NCI-H1048 (cell line): Measurements from ENCODE around the gene CLDN14.

ENCODE experiments used
- DNase-seq: peaks from one replicate; lab custom pipeline; 2025; lab: John Stamatoyannopoulos, UW

The CLDN14 gene

DNA sequence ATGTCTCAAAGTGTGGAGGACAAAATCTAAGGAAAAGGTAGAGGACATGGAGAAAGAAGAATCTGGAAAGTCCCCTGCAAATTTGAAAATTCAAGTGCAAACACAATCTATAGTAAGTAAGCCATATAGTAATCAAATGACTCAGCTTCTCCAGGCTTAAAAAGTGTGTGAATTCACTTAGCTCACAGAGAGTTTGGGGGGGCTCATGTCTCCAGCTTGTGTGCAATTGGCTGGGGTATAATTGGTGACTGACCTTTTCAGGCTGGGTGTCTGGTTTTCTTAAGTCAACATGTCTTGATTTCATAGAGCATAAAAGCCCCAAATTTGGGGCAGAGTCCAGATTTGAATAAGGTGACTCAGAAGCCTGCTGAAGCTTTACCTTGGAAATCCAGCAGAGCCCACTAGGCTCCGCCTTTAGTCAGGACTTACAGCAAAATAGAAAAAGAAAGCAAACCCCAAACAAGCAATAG lies 8.6 kb downstream of the CLDN14 start:
- DNase-seq = no peak

DNA sequence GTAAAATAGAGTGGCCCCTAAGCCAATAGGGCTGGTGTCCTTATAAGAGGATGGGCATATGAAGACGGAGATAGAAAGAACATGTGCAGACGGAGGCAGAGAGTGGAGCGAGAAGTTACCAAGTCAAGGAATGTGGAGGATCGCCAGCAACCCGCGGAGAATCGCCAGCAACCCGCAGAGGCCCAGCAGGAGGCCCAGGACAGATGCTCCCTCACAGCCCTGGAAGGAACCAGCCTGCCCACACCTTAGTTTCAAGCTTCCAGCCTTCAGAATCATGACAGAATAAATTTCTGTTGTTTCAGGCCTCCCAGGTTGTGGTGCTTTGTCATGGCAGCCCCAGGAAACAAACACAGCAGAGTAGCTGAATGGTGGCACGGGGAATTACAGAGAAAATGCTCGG lies 9.6 kb downstream of the CLDN14 start:
- DNase-seq = no peak

DNA sequence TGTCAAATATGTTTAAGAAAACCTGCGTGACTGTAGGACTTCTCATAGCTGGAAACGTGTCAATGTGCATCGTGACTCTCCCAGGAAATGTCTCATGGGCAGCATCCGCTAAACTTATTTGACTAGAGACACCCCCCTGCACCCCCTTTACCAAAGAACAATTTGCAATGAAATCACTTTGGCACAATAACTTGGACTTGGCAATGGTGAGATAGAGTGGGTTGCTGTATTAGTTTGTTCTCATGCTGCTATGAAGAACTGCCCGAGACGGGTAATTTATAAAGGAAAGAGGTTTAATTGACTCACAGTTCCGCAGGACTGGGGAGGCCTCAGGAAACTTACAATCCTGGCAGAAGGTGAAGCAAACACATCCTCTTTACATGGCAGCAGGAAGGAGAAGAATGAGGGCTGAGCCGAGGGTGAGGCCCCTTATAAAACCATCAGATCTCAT lies 13.8 kb downstream of the CLDN14 start:
- no peak for DNase-seq

DNA sequence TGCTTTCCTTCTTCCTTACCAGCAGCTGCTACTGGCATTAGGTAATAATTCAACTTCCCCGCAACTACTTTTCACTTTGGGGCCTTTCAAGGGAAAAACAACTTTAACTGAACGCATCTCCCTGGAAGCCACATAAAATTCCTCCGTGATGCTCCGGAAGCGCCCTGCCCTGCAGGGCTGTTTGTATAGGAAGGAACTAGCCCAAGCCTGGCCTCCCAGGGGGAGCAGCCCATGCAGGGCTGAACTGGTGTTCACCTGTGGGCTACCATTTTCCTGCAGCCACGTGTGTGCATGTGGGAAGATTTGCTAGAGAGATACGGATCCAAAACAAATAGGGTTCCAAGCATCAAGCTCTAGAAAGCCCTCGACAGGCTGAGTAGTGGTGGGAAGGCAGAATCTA lies 14.4 kb downstream of the CLDN14 start:
- DNase-seq = no peak

DNA sequence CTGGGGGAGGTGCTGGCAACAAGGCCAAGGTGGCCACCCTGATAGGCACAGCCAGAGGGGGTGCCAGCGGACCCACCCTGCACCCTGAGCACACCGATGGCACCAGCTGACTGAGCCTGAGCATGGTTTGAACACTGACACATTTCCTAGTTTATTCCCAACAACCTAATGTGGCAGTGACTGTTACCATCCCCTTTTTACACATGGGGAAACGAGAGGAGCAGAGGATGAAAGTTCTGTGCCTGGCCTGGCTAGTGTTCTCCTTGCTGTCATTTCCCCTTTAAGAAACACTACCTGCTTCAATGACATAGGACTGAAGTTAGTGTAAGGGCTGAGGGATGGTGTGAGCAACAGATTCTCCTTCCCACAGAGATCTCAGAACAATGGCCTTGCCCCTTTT lies 15.3 kb downstream of the CLDN14 start:
- no peak for DNase-seq

DNA sequence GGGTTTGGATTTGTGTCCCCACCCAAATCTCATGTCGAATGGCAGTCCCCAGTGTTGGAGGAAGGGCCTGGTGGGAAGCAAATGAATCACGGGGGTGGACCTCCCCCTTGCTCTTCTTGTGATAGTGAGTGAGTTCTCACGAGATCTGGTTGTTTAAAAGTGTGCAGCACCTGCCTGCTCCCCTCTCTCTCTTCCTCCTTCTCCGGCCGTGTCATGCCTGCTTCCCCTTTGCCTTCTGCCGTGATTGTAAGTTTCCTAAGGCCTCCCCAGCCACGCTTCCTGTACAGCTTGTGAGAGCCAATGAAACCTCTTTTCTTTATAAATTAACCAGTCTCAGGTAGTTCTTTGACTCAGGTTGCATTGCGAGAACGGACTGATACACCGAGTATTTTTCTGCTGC lies 15.9 kb downstream of the CLDN14 start:
- no peak for DNase-seq

DNA sequence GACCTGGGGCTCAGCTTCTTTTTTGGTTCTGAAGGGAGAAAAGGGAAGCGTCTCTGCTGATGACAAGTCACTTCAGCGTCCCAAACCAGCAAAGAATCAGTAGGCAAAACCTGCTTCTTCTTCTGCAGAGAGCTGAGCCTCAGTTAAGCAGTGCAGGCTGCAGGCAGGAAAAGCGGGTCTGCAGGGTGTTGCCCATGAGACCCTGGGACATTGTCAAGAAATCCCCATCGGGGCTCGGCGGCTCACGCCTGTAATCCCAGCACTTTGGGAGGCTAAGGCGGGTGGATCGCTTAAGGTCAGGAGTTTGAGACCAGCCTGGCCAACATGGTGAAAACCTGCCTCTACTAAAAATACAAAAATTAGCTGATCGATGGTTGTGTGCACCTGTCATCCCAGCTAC lies 16.7 kb downstream of the CLDN14 start:
- DNase-seq = no peak

DNA sequence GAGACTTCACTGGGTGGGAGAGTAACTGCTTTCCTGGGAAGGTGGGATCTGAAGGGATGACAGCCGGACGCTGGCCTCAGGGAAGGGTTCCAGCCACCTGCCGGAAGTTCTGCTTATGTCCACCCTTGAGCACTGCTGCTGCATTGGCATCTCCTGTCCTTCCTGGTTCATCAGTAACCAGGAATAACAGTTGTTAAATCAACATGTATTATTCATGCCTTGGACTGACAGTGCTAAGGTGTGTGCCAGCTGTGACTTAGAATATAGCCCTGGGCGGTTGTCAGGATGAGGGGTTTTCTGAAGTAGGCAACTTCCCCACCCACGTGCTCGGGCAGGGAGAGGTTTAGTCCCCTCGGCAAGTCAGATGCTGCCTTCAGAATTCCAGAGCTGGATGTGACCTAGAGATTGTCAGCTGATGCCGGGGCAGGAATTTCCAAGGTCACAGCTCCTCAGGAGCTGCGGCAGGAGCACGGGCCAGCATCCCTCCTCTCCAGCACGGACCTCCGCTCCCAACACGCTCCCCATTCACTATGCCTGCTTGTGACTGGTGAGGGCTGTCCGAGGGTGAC lies 17.9 kb downstream of the CLDN14 start:
- DNase-seq = no peak

DNA sequence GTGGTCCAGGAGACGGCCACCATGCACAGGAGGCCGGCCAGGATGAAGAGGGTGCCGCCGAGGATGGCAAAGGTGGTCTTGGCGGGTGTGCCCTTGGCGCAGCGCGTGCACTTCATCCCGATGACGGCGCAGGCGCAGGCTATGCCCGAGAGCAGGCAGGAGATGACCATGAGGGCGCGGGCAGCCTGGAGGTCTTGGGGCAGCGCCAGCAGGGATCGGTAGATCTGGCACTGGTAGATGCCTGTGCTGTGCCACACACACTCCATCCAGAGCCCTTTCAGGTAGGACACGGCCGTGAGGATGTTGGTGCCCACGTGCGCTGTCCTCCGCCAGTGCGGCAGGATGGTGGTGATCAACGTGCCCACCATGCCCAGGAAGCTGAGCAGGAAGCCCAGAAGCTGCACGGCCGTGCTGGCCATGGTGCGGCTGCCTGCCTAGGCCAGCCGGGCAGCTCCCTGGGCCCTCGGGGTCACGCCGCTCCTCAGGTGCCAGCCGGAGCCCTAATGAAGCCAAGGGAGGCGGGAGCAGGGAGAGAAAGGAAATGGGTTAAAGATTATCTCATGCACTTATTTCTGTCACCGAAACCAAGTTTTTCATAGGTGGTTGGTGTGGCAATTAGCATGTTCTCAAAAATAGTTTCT lies 18.5 kb downstream of the CLDN14 start:
- DNase-seq = no peak

DNA sequence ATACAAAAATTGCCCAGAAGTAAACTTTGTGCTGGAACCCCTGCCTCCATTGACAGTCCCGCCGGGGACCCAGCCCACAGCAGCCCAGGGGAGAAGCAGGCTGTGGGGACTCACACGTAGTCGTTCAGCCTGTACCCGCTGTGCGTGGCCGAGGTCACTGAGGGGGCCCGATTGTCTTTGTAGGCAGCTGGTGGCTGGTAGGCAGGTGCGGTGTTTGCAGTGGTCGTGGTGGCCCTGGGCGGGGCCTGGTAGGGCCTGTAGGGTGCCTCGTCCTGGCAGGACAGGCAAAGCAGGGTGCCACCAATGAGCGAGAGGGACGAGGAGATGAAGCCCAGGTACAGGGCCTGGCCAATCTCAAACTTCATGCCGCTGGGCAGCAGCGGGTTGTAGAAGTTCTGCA lies 19.1 kb downstream of the CLDN14 start:
- DNase-seq = no peak

DNA sequence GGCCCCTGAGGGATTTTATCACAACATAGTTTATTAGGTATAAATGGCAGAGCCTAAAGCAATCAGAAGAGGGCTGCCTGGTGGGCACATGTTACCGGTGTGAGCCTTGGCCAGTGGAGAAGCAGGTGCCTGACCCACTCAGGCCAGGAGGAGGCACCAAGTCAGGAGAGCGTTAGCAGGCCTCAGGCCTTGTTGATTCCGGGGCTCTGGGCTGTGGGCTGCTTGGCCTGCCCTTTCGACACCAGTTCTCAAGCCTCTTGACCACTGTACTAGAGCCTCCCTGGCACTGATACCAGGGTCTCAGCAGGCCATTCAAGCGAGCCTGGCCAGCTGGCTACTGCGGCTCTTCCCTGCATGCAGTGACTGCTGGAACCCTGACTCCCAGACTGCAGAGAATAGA lies 20.8 kb downstream of the CLDN14 start:
- no peak for DNase-seq

DNA sequence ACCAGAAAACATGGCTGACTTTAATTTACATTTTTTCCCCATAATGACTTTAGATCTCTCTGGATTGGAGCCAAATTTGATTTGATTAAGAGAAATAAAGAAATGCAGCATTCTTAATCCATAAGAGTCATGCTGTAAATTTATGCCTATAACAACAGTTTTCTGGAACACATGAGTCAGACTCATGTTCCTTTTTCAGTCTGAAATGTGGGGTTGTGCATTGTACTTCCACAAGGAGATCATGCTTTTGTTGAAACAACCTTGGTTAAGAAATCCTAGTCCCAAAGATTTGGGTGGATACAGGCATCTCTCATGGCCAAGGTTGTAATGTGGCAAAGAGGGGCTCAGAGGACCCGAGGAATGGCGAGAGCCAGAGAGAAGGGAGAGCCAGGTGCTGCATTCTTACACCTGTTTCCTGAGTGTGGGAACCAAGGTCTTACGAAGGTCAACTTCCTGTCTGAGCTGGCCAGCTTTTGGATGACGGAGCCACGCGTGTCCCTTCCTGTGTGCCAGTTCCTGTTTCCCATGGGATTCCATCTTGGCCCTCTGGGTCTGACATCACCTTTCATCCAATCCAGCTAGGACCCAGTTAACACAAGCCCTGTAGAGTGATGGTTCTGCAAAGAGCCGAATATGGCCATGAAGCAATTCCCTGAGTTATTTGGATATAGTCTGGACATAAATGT lies 23.1 kb downstream of the CLDN14 start:
- DNase-seq = no peak

DNA sequence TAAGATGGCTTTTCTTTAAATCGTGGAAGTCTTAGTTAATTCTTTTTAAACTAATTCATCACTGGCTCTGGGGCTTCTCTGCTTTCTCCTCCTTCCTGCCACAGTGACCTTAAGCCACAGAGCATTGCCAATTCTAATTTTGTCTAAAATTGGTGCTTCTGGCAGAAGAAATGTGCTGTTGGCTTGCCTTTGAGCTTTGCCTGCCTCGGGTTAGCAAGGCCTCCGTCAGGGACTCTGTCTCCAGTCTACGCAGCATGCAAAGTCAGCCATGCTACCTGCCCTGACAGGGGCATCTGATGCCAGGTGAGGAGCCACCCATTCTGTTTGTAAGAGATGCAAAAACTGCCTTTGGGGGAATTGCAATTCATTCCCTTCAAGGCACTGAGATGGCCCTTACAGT lies 25.2 kb downstream of the CLDN14 start:
- no peak for DNase-seq

DNA sequence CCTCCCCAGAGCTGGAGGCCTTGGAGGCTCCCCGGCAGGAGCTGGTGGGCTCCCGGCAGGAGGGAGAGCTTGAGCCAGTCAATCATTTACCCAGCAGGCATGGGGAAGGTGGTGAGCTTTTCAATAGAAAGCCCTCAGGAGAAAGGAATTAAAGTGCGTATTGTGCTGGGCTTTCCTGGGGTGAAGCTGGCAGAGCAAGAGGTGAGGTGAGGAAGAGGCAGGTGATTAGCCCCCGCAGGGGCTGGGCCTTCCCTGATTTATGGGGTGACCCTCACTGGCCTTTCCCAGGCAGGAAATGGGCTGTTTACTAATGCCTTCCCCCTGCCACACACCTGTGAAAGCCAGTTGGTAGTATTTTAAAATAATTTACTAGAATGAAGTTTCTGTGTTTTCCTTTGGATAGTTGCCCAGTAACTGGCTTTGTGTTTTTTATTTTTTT lies 25.8 kb downstream of the CLDN14 start:
- no peak for DNase-seq

DNA sequence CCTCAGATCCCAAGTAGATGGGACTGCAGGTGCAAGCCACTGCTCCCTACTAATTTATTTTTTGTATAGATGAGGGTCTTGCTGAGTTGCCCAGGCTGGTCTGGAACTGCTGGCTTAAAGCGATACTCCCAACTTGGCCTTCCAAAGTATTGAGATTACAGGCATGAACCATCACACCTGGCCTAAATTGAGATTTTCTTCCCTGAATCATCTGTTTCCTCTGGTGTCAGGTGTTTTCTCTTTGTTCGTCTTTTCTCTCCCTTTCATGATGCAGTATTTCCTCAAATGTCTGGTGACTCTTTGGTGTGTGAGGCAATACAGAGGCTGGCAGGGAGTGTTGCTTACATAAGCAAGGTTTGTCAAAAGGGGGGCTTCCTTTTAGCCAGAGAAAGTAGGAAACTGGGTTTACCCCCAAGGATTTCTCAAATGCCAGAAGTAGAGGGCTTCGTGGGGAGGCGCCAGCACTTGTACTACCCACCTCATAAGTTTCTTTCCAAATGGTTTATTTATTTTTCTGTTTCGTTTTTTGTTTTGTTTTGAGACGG lies 27.6 kb downstream of the CLDN14 start:
- DNase-seq = no peak

DNA sequence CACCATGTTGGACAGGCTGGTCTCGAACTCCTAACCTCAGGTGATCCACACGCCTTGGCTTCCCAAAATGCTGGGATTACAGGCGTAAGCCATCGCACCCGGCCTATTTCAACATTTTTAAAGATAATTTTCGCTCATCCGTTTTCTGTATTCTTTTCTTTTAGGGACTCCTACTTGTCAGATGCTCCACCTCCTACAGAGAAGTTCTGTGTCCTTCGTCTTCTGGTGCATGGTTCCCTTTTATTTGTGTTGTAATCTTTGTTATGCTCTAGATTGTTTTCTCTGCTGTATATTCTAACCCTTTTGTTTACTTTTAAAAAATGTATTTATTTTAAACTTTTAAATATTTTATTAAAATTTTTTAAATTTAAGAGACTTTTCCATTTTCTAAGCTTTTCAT lies 28.4 kb downstream of the CLDN14 start:
- DNase-seq = no peak

DNA sequence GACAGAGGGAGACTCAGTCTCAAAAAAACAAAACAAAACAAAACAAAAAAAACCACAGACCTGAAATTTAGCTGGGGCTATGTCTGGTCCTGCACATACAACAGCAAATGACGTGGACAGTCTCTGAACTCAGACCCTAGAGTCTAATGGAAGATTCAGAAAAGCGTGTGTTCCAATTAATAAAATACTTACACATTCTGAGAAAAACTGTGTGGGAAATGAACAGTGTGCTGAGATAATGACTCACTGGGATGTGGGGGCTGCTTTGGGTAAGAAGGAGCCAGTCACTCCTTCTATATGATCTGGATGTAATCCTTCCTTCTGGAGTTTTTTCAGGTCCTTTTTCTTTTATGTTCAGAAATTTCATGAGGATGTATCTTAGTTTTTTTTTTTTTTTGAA lies 29.4 kb downstream of the CLDN14 start:
- no peak for DNase-seq

DNA sequence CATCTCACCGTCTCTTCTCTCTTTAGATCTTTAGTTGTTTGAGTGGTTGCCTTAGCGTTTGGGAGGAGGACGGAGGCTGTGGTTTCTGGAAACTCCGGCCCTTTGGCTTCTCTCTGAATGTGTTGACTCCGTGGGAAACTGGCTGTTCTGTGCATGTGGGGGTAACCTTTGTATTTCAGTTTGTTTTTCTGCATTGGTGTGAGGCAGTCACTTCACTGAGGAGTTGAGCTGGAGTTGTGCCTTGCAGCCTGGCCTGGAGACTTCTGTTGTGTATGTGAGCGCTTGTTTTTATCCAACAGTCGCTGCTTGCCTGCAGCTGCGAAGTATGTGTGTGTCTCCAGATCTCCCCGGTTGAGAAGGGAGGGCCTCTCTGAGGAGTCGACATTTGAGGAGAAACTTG lies 33.6 kb downstream of the CLDN14 start:
- no peak for DNase-seq

DNA sequence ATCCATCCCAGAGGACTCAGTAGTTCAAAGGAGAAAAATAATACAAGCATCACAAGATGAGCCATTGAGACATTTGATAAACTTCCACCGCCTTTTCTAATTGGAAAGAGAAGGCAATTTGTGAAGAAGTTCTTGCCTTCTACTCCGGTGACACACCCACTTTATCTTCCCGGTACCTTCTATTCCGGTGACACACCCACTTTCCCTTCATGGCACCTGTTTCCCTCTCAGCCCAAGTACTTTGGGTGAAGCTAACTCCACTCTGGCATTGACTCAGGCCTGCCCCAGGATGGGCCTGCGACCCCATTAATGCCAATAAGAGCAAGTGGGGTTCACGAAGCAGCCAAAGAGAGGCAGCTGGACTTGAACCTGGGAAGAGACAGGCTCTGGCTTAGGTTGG lies 38.2 kb downstream of the CLDN14 start:
- no peak for DNase-seq

DNA sequence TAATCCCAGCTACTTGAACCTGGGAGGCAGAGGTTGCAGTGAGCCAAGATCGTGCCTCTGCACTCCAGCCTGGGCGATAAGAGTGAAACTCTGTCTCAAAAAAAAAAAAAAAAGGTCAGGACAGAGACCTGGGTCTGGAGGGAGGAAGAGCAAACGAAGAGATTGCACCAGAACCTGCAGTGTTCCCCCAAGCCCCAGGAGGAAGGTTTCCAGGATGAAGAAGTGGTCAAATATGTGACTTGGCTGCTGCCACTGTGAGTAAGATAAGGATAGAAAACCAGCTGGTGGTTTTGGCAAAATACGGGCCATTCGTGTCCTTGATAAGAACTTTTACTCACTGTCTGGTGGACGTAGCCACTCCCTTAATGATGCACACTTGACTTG lies 42.2 kb downstream of the CLDN14 start:
- no peak for DNase-seq

DNA sequence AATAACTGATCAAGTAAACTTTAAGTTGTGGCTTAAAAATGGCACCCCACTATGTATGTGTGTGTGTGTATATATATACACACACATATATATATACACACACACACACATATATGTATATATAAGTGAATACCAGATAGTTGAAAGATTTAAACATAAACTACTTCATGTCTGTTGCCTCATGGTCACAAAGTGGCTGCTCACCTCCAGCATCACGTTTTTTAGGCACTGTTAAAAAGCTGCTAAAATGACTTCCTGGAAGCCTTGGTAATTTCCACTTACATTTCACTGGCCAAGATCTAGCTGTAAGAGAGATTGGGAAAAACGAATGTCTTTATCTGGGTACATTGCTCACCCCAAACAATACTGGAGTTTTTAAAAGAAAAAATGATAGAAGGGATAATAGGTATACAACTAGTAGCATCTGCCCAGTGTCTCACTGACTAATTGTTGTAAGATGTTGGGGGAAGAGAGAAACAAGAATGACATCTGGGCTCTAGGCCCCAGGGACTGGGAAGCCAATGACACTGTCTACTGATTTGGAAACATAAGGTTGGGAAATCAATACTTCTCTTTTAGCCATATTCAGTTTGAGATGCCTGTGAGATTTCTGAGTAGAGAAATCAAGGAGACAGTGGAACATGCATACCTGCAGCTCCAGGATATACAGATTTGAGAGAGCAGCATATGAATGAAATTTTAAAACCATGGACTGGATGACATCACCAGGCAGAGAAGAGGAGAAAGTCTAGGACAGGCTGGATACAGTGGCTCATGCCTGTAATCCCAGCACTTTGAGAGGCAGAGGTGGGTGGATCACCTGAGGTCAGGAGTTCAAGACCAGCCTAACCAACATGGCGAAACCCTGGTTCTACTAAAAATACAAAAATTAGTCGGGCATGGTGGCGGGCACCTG lies 42.8 kb downstream of the CLDN14 start:
- no peak for DNase-seq

DNA sequence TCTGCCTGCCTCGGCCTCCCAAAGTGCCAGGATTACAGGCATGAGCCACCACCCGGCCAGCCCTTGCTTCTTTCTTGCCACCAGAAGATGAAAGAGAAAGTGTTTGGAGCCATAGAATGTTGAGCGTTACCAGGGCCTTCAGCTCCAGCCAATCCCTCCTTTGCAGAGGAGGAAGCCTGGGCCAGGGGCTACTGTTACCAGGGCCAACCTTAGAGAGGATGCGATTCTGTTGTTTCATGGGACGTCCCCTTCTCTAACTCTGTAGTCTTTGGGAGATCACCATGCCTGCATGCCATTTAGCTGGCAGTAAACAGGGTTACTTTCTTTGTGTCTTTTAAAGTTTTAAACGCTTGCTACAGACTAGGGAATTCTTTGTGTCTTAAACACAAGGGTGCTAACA lies 45.8 kb downstream of the CLDN14 start:
- DNase-seq = no peak
